IPS-20b (cell line): ENCODE measurements around the gene AVPI1.
"Not testable (repeated sequence)": the region's sequence is repeated elsewhere in the genome, so short reads cannot be mapped to it uniquely, and the experiment has no call there.

Experiments used
- H3K27ac ChIP-seq: one replicate; pipeline ENCODE4 v1.5.1; 2013; ENCODE audit warnings: low read length
- H3K27me3 ChIP-seq: 2 replicates; pipeline ENCODE4 v1.6.1; 2013; ENCODE audit warnings: mild to moderate bottlenecking, low read length, inconsistent platforms; ENCODE audit not compliant: insufficient read depth
- H3K36me3 ChIP-seq: 2 replicates; pipeline ENCODE4 v1.6.1; 2013; ENCODE audit warnings: low read depth, mild to moderate bottlenecking, inconsistent platforms, low read length, moderate library complexity; ENCODE audit not compliant: insufficient read depth
- H3K4me1 ChIP-seq: 2 replicates; pipeline ENCODE4 v1.6.1; 2013; ENCODE audit warnings: mild to moderate bottlenecking, control low read depth, inconsistent platforms, low read length, moderate library complexity; ENCODE audit not compliant: insufficient read depth
- H3K4me3 ChIP-seq: 2 replicates; pipeline ENCODE4 v1.5.1; 2013; ENCODE audit warnings: mild to moderate bottlenecking, low read length, inconsistent platforms
- H3K9ac ChIP-seq: 2 replicates; pipeline ENCODE4 v1.6.1; 2013; ENCODE audit warnings: low read depth, mild to moderate bottlenecking, inconsistent platforms, low read length, moderate library complexity
- H3K9me3 ChIP-seq: 2 replicates; pipeline ENCODE4 v1.6.1; 2013; ENCODE audit warnings: mild to moderate bottlenecking, low read depth, low read length, inconsistent platforms; ENCODE audit not compliant: insufficient read depth

Gene AVPI1

GRCh38 chr10:97647556-97647955, 39.5 kb downstream of the AVPI1 start:
- H3K4me1 ChIP-seq, result peaks cover 16% of the 10 kb centered on the region

DNA sequence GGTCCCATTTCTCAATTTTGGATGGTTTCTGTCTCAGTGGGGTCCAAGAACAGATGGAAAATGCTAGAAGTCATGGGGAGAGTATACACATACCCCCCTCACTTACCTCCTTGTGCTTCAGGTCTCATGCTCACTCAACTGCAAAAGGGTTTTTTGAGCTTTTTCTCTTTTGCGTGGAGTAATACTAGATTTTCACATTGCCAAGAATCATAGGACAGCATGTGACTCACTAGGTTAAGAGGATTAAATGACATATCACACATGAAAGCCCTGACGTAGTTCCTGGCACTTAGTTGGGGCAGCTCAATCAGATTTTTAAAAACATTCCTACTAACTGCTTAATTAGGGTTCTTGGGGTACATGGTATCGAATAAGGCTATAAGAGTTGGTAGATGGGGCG, 42.1 kb downstream of the AVPI1 start:
- Histone ChIP-seq H3K9me3 (no peaks in the 10 kb centered on the region), H3K27me3 (no peaks in the 10 kb centered on the region), H3K36me3 (peaks cover 26% of the 10 kb centered on the region), H3K4me1 (peaks cover 22% of the 10 kb centered on the region), H3K27ac (no peak overlapping the region), H3K9ac (no peak overlapping the region), H3K4me3 (no peak overlapping the region)

More at GRCh38 chr10:97647556-97647955, 39.5 kb downstream of the AVPI1 start:
- H3K27ac ChIP-seq, result no peak overlapping the region
- peaks cover 49% of the 10 kb centered on the region for H3K36me3 ChIP-seq
- no peaks in the 10 kb centered on the region for H3K9me3 ChIP-seq
- H3K9ac ChIP-seq, result no peak overlapping the region
- no peak overlapping the region for H3K4me3 ChIP-seq
- H3K27me3 ChIP-seq, result no peaks in the 10 kb centered on the region

DNA sequence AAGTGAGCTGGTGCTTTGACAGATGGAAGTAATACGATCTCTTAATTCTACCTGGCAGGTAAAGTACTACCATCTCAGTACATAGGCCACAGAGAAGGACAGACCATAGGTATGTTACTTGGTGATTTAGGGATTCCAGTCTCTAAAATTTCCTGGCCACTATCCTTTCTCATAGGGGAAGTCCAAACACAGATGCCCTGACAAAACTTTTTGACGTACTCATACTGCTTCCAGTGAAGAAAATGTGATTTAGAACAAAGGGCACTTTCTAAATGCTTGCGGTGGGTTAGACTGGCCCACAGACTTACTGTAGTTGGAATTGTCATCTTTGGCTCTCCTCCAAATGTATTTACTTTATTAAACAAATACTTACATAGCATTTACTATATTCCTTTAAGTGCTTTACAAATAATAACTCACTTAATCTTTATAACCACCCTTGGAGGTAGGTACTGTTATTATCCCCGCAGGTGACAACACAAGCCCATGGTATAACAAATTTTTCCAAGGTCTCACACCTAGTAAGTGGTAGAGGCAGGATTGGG, 43.5 kb downstream of the AVPI1 start:
- Histone ChIP-seq H3K4me3 (no peak overlapping the region), H3K27ac (no peak overlapping the region), H3K9ac (no peak overlapping the region), H3K27me3 (no peaks in the 10 kb centered on the region), H3K9me3 (no peaks in the 10 kb centered on the region), H3K36me3 (peaks cover 26% of the 10 kb centered on the region), H3K4me1 (peaks cover 16% of the 10 kb centered on the region; the same call in 1 of the 2 replicates)

- H3K27me3 ChIP-seq, H3K9ac ChIP-seq, H3K27ac ChIP-seq, H3K9me3 ChIP-seq, H3K4me3 ChIP-seq: not testable (repeated sequence)
- peaks cover 13% of the 10 kb centered on the region; the same call in 1 of the 2 replicates for H3K4me1 ChIP-seq
- peaks cover 26% of the 10 kb centered on the region for H3K36me3 ChIP-seq
Measured at GRCh38 chr10:97642471-97643159, 44.4 kb downstream of the AVPI1 start.

GRCh38 chr10:97640868-97641811, 45.9 kb downstream of the AVPI1 start:
- peak overlapping the region; percentile 97 for H3K4me3 ChIP-seq
- H3K9me3 ChIP-seq, result no peaks in the 10 kb centered on the region
- no peak overlapping the region for H3K27ac ChIP-seq
- H3K36me3 ChIP-seq, result peaks cover 23% of the 10 kb centered on the region
- H3K9ac ChIP-seq, result peak overlapping the region; percentile 87
- H3K27me3 ChIP-seq, result no peaks in the 10 kb centered on the region
- H3K4me1 ChIP-seq, result peaks cover 9% of the 10 kb centered on the region; the same call in 1 of the 2 replicates

- H3K4me3 ChIP-seq, result peak within 1 kb of the TSS; percentile 97
- peak within 1 kb of the TSS; percentile 87 for H3K9ac ChIP-seq
- H3K4me1 ChIP-seq, result peaks cover 9% of the 10 kb centered on the region; the same call in 1 of the 2 replicates
- no peaks in the 10 kb centered on the region for H3K9me3 ChIP-seq
- H3K36me3 ChIP-seq, result peaks cover 23% of the 10 kb centered on the region
- no peaks in the 10 kb centered on the region for H3K27me3 ChIP-seq
- H3K27ac ChIP-seq, result no peak within 1 kb of the TSS
Measured at GRCh38 chr10:97640174-97640867, 46.7 kb downstream of the AVPI1 start, which contains the start of gene PI4K2A. Gene PI4K2A (plus strand): TSS chr10:97640671. CDS start chr10:97640743, 72 bp downstream.

- not testable (repeated sequence) for H3K4me3 ChIP-seq, H3K27ac ChIP-seq, H3K9me3 ChIP-seq, H3K4me1 ChIP-seq, H3K27me3 ChIP-seq, H3K9ac ChIP-seq
- H3K36me3 ChIP-seq, result peaks cover 11% of the 10 kb centered on the region; the same call in 1 of the 2 replicates
Measured at GRCh38 chr10:97639090-97639489, 48.0 kb downstream of the AVPI1 start.

DNA sequence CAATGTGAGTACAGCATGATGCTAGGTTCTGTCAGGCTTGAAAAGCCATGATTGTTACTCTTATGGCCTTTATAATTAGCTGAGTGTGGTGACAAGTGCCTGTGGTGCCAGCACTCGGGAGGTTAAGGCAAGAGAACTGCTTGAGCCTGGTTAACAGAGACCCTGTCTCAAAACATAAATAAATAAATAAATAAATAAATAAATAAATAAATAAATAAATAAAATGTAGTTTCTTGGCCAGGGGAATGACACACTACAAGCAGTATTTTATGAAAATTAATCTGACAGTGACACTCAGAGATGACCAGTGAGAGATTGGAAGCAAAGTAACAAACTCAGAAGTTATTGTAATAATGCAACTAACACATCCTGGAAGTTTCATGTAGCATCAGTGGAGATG, 51.5 kb downstream of the AVPI1 start:
- H3K27ac ChIP-seq, result no peak overlapping the region
- H3K36me3 ChIP-seq, result no peaks in the 10 kb centered on the region
- no peaks in the 10 kb centered on the region for H3K9me3 ChIP-seq
- H3K4me1 ChIP-seq, result peaks cover 5% of the 10 kb centered on the region; the same call in 1 of the 2 replicates
- no peaks in the 10 kb centered on the region for H3K27me3 ChIP-seq
- H3K9ac ChIP-seq, result no peak overlapping the region
- no peak overlapping the region for H3K4me3 ChIP-seq

GRCh38 chr10:97633921-97634320, 53.1 kb downstream of the AVPI1 start:
- H3K9ac ChIP-seq, result peak overlapping the region; percentile 92; the same call in 1 of the 2 replicates

DNA sequence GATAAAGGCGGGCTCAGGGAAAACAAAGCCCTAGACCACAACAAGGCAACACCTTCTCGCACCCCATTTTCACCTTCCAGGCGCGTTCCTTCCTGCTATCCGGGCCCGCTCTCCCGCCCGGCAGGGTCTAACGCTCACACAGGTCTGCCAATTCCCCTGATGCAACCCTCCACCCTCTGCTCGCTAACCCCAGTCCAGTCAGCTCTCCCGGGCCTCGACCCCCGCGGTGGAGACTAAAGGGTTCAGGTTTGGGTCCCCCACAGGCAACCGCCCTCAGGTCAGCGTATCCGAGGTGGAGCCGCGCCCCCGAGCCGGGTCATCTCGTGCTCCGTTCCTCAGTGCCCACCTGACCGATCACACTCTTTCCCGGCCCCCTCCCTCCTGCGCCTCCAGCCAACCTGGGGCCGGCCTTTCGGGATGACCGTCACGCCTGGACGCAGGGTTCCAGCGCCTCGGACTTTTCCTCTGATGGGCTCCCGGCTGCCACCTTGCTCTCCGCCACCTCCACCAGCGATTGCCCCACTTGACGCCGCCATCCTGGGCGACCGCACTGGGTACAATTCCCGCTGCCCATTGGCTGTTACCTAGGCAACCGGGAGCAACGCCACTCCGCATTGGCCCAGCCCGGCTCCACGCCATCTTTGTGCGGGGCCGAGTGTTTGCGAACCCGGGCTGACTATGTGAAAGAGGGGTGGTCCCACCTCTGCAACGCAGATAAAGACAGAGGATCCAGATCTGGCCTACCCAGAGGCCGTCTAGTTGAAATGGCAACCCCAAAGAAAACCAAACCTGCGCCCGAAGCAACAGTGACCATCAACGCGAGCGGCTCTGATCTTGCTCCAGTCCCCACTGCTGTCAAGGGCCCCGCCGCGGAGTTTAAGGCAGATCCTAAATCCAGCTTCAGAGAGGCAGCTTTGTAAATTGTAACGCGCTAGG, 53.8 kb downstream of the AVPI1 start, which contains the start of gene MORN4:
MORN4 (minus strand) TSS at position 552 of the 936 bp plus-strand sequence. CDS start 13,847 bp downstream, outside the sequence.
- H3K36me3 ChIP-seq, result no peaks in the 10 kb centered on the region
- peak within 1 kb of the TSS; percentile 92; the same call in 1 of the 2 replicates for H3K9ac ChIP-seq
- peak within 1 kb of the TSS; percentile 96 for H3K4me3 ChIP-seq
- no peaks in the 10 kb centered on the region for H3K27me3 ChIP-seq
- H3K9me3 ChIP-seq, result no peaks in the 10 kb centered on the region
- H3K4me1 ChIP-seq, result 0 out of 2 replicates have a peak, but pooled peaks cover 3% of the 10 kb centered on the region
- peak within 1 kb of the TSS; percentile 45 for H3K27ac ChIP-seq

More at GRCh38 chr10:97633921-97634320, 53.1 kb downstream of the AVPI1 start:
- Histone ChIP-seq H3K27ac (peak overlapping the region; percentile 45), H3K27me3 (no peaks in the 10 kb centered on the region), H3K9me3 (no peaks in the 10 kb centered on the region), H3K36me3 (no peaks in the 10 kb centered on the region), H3K4me1 (0 out of 2 replicates have a peak, but pooled peaks cover 3% of the 10 kb centered on the region), H3K4me3 (peak overlapping the region; percentile 96)
